Neural progenitor cell (in vitro differentiated cells): ENCODE data around the gene HLF. TPM values are rescaled to one million over a fixed set of nuclear protein-coding genes. Genes with fewer than 3 reads are reported as not detected.

Source experiments
- DNase-seq: peaks from one replicate; pipeline ENCODE4 v3.0.0-alpha.2; 2016; ENCODE audit warnings: low spot score
- H2AFZ ChIP-seq: fragments of 200-600 bp; sonication (generic); replicated peaks from 2 replicates; pipeline ENCODE4 v1.6.1; 2016; ENCODE audit warnings: antibody characterized with exemption
- H3F3A ChIP-seq: fragments of 200-600 bp; sonication (generic); 2 replicates; pipeline ENCODE4 v1.6.1; 2016; ENCODE audit warnings: antibody characterized with exemption, low read depth
- H3K27ac ChIP-seq: fragments of 200-600 bp; sonication (generic); 2 replicates; pipeline ENCODE4 v1.5.1; 2016; ENCODE audit warnings: mild to moderate bottlenecking
- H3K27me3 ChIP-seq: fragments of 200-600 bp; sonication (generic); 2 replicates; pipeline ENCODE4 v1.6.1; 2016; ENCODE audit warnings: mild to moderate bottlenecking, moderate library complexity
- H3K36me3 ChIP-seq: fragments of 200-600 bp; sonication (generic); 2 replicates; pipeline ENCODE4 v1.5.1; 2016
- H3K4me1 ChIP-seq: fragments of 200-600 bp; sonication (generic); 2 replicates; pipeline ENCODE4 v1.6.1; 2016; ENCODE audit warnings: mixed run types
- H3K4me2 ChIP-seq: fragments of 200-600 bp; sonication (generic); 2 replicates; pipeline ENCODE4 v1.6.1; 2016
- H3K4me3 ChIP-seq: fragments of 200-600 bp; sonication (generic); 2 replicates; pipeline ENCODE4 v1.5.1; 2016
- H3K79me2 ChIP-seq: fragments of 200-600 bp; sonication (generic); 2 replicates; pipeline ENCODE4 v1.6.1; 2016; ENCODE audit warnings: low read depth
- H3K9ac ChIP-seq: fragments of 200-600 bp; sonication (generic); 2 replicates; pipeline ENCODE4 v1.6.1; 2016
- H3K9me3 ChIP-seq: fragments of 200-600 bp; sonication (generic); 2 replicates; pipeline ENCODE4 v1.5.1; 2016; ENCODE audit warnings: low read depth
- H4K20me1 ChIP-seq: fragments of 200-600 bp; sonication (generic); 2 replicates; pipeline ENCODE4 v1.6.1; 2016; ENCODE audit warnings: low read depth
- H3K27ac Mint-ChIP-seq: 3 replicates; pipeline ENCODE4 v1.8.0; 2021; ENCODE audit warnings: mixed read lengths
- H3K27me3 Mint-ChIP-seq: 2 replicates; pipeline ENCODE4 v1.8.0; 2022; ENCODE audit warnings: low read depth, mild to moderate bottlenecking, inconsistent platforms, moderate library complexity, mixed read lengths; ENCODE audit not compliant: insufficient read depth
- H3K36me3 Mint-ChIP-seq: 3 replicates; pipeline ENCODE4 v1.8.0; 2021; ENCODE audit warnings: mixed read lengths
- H3K4me1 Mint-ChIP-seq: 3 replicates; pipeline ENCODE4 v1.8.0; 2021; ENCODE audit warnings: mixed read lengths
- H3K4me3 Mint-ChIP-seq: 3 replicates; pipeline ENCODE4 v1.8.0; 2021; ENCODE audit warnings: mild to moderate bottlenecking, moderate library complexity, mixed read lengths
- H3K9me3 Mint-ChIP-seq: 3 replicates; pipeline ENCODE4 v1.8.0; 2020; ENCODE audit warnings: mixed read lengths
- CTCF ChIP-seq: fragments of 200-600 bp; sonication (generic); IDR thresholded peaks from 2 replicates; pipeline ENCODE4 v1.5.1; 2017; ENCODE audit warnings: antibody characterized with exemption, mild to moderate bottlenecking
- EZH2 ChIP-seq: fragments of 200-600 bp; sonication (generic); IDR thresholded peaks from 2 replicates; pipeline ENCODE4 v1.6.1; 2017; ENCODE audit warnings: antibody characterized with exemption, mild to moderate bottlenecking, moderate library complexity
- EZH2phosphoT487 ChIP-seq: fragments of 200-600 bp; sonication (generic); IDR thresholded peaks from 2 replicates; pipeline ENCODE4 v1.6.1; 2017; ENCODE audit warnings: antibody characterized with exemption
- total RNA-seq: library from RNA; depleted of rRNA; stranded (reverse); fragments of >200 nt; gene quantifications from 2 replicates; pipeline ENCODE4 v1.2.3, GENCODE V29; 2015; ENCODE audit warnings: low replicate concordance

HLF gene
- total RNA-seq, 1 donor from 2014 or later: 0.11 TPM

GRCh38 chr17:55285340-55286301 lies 20.9 kb downstream of the HLF start:
- no peaks in the 10 kb centered on the region for H3F3A ChIP-seq
- H3K79me2 ChIP-seq: no peaks in the 10 kb centered on the region
- DNase-seq: no peak
- no peak overlapping the region for H3K4me2 ChIP-seq
- H3K27ac ChIP-seq: no peak overlapping the region
- Mint-ChIP-seq H3K4me3 (no peak overlapping the region), H3K27me3 (peaks cover 3% of the 10 kb centered on the region), H3K36me3 (no peaks in the 10 kb centered on the region), H3K27ac (no peak overlapping the region), H3K4me1 (no peaks in the 10 kb centered on the region), H3K9me3 (no peaks in the 10 kb centered on the region)
- no peaks in the 10 kb centered on the region for H4K20me1 ChIP-seq
- no peak overlapping the region for H2AFZ ChIP-seq
- no peak overlapping the region for H3K4me3 ChIP-seq
- H3K4me1 ChIP-seq: no peaks in the 10 kb centered on the region
- no peak for TF ChIP-seq EZH2
- no peak for TF ChIP-seq CTCF
- TF ChIP-seq EZH2phosphoT487: no peak
- no peaks in the 10 kb centered on the region for H3K36me3 ChIP-seq
- no peaks in the 10 kb centered on the region for H3K27me3 ChIP-seq
- no peak overlapping the region for H3K9ac ChIP-seq
- H3K9me3 ChIP-seq: no peaks in the 10 kb centered on the region

GRCh38 chr17:55286681-55287589 lies 22.2 kb downstream of the HLF start:
- H3K27ac ChIP-seq: no peak overlapping the region
- no peak overlapping the region for H3K4me2 ChIP-seq
- H3K79me2 ChIP-seq: no peaks in the 10 kb centered on the region
- H3K27ac Mint-ChIP-seq: no peak overlapping the region
- H3K4me3 ChIP-seq: no peak overlapping the region
- H3K4me3 Mint-ChIP-seq: no peak overlapping the region
- peaks cover 3% of the 10 kb centered on the region for H3K27me3 Mint-ChIP-seq
- H3K36me3 Mint-ChIP-seq: no peaks in the 10 kb centered on the region
- no peaks in the 10 kb centered on the region for H3K4me1 ChIP-seq
- no peak for TF ChIP-seq CTCF
- TF ChIP-seq EZH2phosphoT487: no peak
- TF ChIP-seq EZH2: no peak
- H3K36me3 ChIP-seq: no peaks in the 10 kb centered on the region
- H2AFZ ChIP-seq: no peak overlapping the region
- no peak overlapping the region for H3K9ac ChIP-seq
- H3F3A ChIP-seq: no peaks in the 10 kb centered on the region
- no peaks in the 10 kb centered on the region for H3K4me1 Mint-ChIP-seq
- DNase-seq: no peak
- H3K9me3 ChIP-seq: no peaks in the 10 kb centered on the region
- H3K9me3 Mint-ChIP-seq: no peaks in the 10 kb centered on the region
- H4K20me1 ChIP-seq: no peaks in the 10 kb centered on the region
- H3K27me3 ChIP-seq: no peaks in the 10 kb centered on the region

- Histone ChIP-seq H3K36me3 (no peaks in the 10 kb centered on the region), H3K4me1 (no peaks in the 10 kb centered on the region), H3K4me3 (no peak overlapping the region), H3K79me2 (no peaks in the 10 kb centered on the region), H3K9me3 (no peaks in the 10 kb centered on the region), H2AFZ (no peak overlapping the region), H4K20me1 (no peaks in the 10 kb centered on the region), H3K4me2 (no peak overlapping the region), H3K9ac (no peak overlapping the region), H3K27ac (no peak overlapping the region), H3K27me3 (no peaks in the 10 kb centered on the region), H3F3A (no peaks in the 10 kb centered on the region)
- TF ChIP-seq EZH2: no peak
- TF ChIP-seq CTCF: no peak
- no peak for TF ChIP-seq EZH2phosphoT487
- Mint-ChIP-seq H3K36me3 (no peaks in the 10 kb centered on the region), H3K9me3 (no peaks in the 10 kb centered on the region), H3K27me3 (no peaks in the 10 kb centered on the region), H3K4me1 (no peaks in the 10 kb centered on the region), H3K4me3 (no peak overlapping the region), H3K27ac (no peak overlapping the region)
- DNase-seq: no peak
Observed at GRCh38 chr17:55288356-55289105, 23.8 kb downstream of the HLF start.
